AG10803 (cell line): ENCODE results near the gene PDGFRB.

ENCODE experiments used
- DNase-seq: peaks from one replicate; pipeline ENCODE4 v3.0.0; 2010; ENCODE audit warnings: low read depth
- H3K4me3 ChIP-seq: 2 replicates; pipeline ENCODE4 v1.5.1; 2011; ENCODE audit warnings: mild to moderate bottlenecking, low read length, control low read depth
- TF ChIP-seq, protein P1 (sequence below): conservative IDR thresholded peaks from 2 replicates; pipeline ENCODE4 v1.5.1; 2011; ENCODE audit warnings: mild to moderate bottlenecking, low read length, control low read depth, inconsistent platforms

PDGFRB gene

DNA sequence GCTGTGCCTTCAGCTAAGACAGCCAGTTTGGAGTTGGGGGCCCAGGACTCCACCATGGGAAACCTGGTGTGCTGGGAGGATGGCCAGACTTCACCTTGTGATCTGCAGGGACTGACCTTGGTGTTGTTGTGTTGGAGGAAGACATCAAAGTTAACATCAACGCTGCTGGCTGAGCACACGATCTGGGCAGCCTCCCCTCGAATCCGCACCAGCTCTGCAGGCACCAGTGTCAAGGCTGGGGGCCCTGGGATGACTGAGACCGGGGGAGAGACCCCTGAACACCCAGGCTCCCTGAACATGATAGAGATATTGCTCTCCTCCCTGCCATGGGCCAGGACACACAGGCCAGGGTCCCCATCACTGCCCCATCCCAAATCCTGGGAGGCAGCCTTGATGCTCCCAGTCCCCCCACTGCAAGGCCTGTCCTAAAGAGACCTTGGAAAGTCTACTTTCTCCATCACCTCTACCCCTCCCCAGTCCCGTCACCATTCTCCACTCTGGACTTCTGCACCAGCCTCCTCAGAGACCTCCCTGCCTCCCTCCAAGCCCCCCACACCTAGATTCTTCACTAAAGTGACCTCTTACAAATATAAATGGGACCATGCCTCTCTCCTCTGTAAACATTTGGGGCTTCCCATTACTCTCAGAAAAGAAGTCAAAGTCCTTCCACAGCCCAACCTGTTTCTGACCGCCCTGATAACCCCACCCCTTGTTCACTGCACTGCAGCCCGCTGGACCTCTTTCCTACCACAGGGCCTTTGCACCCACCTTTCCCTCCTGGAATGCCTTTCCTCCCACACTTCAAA is 77.4 kb downstream of the PDGFRB start:
- no peak for DNase-seq
- no peak overlapping the region for H3K4me3 ChIP-seq
- TF ChIP-seq, protein P1, sequence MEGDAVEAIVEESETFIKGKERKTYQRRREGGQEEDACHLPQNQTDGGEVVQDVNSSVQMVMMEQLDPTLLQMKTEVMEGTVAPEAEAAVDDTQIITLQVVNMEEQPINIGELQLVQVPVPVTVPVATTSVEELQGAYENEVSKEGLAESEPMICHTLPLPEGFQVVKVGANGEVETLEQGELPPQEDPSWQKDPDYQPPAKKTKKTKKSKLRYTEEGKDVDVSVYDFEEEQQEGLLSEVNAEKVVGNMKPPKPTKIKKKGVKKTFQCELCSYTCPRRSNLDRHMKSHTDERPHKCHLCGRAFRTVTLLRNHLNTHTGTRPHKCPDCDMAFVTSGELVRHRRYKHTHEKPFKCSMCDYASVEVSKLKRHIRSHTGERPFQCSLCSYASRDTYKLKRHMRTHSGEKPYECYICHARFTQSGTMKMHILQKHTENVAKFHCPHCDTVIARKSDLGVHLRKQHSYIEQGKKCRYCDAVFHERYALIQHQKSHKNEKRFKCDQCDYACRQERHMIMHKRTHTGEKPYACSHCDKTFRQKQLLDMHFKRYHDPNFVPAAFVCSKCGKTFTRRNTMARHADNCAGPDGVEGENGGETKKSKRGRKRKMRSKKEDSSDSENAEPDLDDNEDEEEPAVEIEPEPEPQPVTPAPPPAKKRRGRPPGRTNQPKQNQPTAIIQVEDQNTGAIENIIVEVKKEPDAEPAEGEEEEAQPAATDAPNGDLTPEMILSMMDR = no peak

DNA sequence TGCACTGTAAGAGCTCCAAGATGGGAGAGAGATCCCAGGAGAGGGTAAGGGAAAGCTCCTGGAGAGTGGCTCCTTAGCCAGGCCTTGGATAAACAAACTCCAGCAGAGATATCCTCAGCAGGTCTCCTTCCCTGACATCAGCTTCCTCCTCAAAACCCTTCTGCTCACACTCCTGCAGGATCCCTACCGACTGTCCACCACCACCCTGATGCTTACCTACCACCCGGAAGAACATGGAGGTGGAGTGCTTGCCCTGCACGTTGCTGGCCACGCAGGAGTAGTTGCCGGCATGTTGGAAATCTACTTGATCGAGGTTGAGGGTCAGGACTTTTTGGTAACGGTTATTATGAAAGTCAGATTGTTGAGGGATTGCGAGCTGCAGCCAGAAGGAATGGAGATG is 78.6 kb downstream of the PDGFRB start:
- no peak for DNase-seq
- TF ChIP-seq, protein P1 = no peak

DNA sequence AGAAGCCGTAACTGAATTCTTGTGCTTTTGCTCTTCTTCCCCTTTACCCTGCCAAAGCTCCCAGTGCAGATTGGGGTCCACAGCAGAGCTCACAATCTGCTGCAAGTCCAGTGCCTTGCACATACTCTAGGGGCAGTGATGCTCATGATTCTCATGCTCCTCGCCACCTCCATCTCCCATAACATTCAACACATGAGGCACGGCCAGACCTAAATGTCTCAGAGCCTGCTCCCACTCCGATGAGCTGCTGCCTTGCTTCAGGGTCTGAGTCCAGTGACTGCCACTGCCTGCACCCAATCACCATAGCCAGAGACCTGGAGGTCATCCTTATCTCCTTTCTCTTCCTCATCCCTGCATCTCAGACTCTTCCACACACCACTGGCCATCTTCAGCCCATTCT is 79.8 kb downstream of the PDGFRB start:
- no peak overlapping the region for H3K4me3 ChIP-seq
- TF ChIP-seq, protein P1 = no peak
- no peak for DNase-seq

More for the DNA sequence above, 78.6 kb downstream of the PDGFRB start:
- H3K4me3 ChIP-seq = no peak overlapping the region

- H3K4me3 ChIP-seq = no peak overlapping the region
- DNase-seq = no peak
- TF ChIP-seq, protein P1 = no peak
Observed at GRCh38 chr5:150075233-150075632, 80.4 kb downstream of the PDGFRB start.

- H3K4me3 ChIP-seq = no peak overlapping the region
- TF ChIP-seq, protein P1 = no peak
- no peak for DNase-seq
Observed at GRCh38 chr5:150073677-150074076, 82.0 kb downstream of the PDGFRB start.

GRCh38 chr5:150073086-150073625 is 82.5 kb downstream of the PDGFRB start:
- TF ChIP-seq, protein P1 = no peak
- H3K4me3 ChIP-seq = no peak overlapping the region
- no peak for DNase-seq

DNA sequence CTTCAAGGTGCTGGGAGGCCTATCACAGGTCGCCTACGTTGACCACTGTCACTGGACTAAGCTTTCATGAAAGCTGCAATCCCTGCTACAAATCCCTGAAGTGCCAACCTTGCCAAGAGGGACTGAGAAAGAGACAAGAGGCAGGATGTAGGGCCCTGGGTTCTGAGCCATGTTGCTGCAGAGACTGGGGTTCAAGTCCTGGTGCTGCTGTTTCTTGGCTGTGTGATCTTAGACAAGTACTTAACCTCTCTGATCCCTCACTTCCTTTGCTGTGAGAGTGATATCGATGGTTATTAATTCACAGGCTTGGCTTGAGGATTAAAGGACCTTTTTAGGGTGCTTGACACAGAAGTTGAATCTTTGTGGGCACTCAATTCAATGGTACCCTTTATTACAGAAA is 84.8 kb downstream of the PDGFRB start:
- TF ChIP-seq, protein P1 = no peak
- H3K4me3 ChIP-seq = no peak overlapping the region
- DNase-seq = no peak
